DND-41 (cell line): ENCODE results near the gene PRRX1.

Experiments used
- ATAC-seq: fragments of 200-7000 bp; cut with Tn5 transposase; 3 replicates; pipeline ENCODE4 v1.9.1; 2021; ENCODE audit warnings: low read depth; ENCODE audit not compliant: insufficient read depth
- DNase-seq: peaks from one replicate; pipeline ENCODE4 v3.0.0-alpha.2; 2020
- H2AFZ ChIP-seq: 2 replicates; pipeline ENCODE4 v1.6.0; 2012; ENCODE audit warnings: low read depth, low read length
- H3K27ac ChIP-seq: 2 replicates; pipeline ENCODE4 v1.5.1; 2012; ENCODE audit warnings: low read length, inconsistent platforms
- H3K27me3 ChIP-seq: fragments of 200-600 bp; sonication (generic); 2 replicates; pipeline ENCODE4 v1.6.0; 2012; ENCODE audit warnings: low read length, mild to moderate bottlenecking, inconsistent platforms; ENCODE audit not compliant: insufficient read depth, poor library complexity
- H3K36me3 ChIP-seq: 2 replicates; pipeline ENCODE4 v1.5.1; 2012; ENCODE audit warnings: low read length, inconsistent platforms; ENCODE audit not compliant: insufficient read depth
- H3K4me1 ChIP-seq: 2 replicates; pipeline ENCODE4 v1.5.1; 2012; ENCODE audit warnings: mild to moderate bottlenecking, low read length; ENCODE audit not compliant: insufficient read depth
- H3K4me2 ChIP-seq: 2 replicates; pipeline ENCODE4 v1.6.0; 2012; ENCODE audit warnings: mild to moderate bottlenecking, moderate library complexity, low read length, inconsistent platforms; ENCODE audit not compliant: insufficient read depth
- H3K4me3 ChIP-seq, 2 experiments: fragments of 200-600 bp in 1 of 2; shearing (Covaris generic) in 1 of 2; 2 replicates each; pipeline ENCODE4 v1.5.1; 2012 to 2016; ENCODE audit warnings: inconsistent platforms in 2 of 2, low read length in 2 of 2, mild to moderate bottlenecking in 2 of 2, low read depth in 1 of 2, moderate library complexity in 1 of 2
- H3K79me2 ChIP-seq: 2 replicates; pipeline ENCODE4 v1.6.0; 2012; ENCODE audit warnings: low read length, inconsistent platforms; ENCODE audit not compliant: insufficient read depth
- H3K9ac ChIP-seq: 2 replicates; pipeline ENCODE4 v1.6.0; 2012; ENCODE audit warnings: low read depth, mild to moderate bottlenecking, inconsistent platforms, low read length, moderate library complexity
- H3K9me3 ChIP-seq: 2 replicates; pipeline ENCODE4 v1.5.1; 2012; ENCODE audit warnings: low read length, moderate library complexity, mild to moderate bottlenecking, inconsistent platforms; ENCODE audit not compliant: insufficient read depth, severe bottlenecking
- H4K20me1 ChIP-seq: 2 replicates; pipeline ENCODE4 v1.6.0; 2012; ENCODE audit warnings: low read length; ENCODE audit not compliant: insufficient read depth
- EZH2 ChIP-seq: IDR thresholded peaks from 3 replicates; pipeline ENCODE4 v1.6.1; 2012; ENCODE audit warnings: borderline replicate concordance, low read depth, mild to moderate bottlenecking, moderate library complexity, low read length, inconsistent platforms; ENCODE audit not compliant: severe bottlenecking
- TF ChIP-seq, protein P1 (sequence below): IDR thresholded peaks from 2 replicates; pipeline ENCODE4 v1.5.1; 2012; ENCODE audit warnings: borderline replicate concordance, low read length, moderate library complexity, mild to moderate bottlenecking; ENCODE audit not compliant: poor library complexity, severe bottlenecking; ENCODE audit errors: extremely low read depth

Gene PRRX1

DNA sequence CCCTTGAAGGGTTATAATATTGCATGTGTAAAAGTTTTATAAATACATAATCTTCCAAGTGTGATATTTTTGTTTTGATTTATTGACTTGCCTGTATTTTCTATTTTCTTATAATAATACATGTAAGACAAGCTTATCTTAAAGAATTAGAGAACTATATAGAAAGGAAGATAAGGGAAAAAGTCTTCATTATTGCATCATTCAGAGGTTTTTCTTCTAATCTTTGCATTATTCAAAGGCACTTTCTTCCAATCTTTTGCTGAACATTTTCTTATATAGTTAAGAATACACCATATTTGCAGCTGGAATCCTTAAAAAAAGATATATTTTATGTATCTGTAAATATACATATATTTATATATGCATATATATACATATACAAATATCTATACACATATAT is 33.4 kb downstream of the PRRX1 start:
- no peak overlapping the region for H3K27ac ChIP-seq
- no peaks in the 10 kb centered on the region for H3K36me3 ChIP-seq
- no peak for DNase-seq
- H3K9me3 ChIP-seq: no peaks in the 10 kb centered on the region
- H2AFZ ChIP-seq: no peak overlapping the region
- no peak for ATAC-seq
- no peaks in the 10 kb centered on the region for H3K79me2 ChIP-seq
- no peak overlapping the region for H3K4me3 ChIP-seq
- H4K20me1 ChIP-seq: no peaks in the 10 kb centered on the region
- TF ChIP-seq, protein P1, sequence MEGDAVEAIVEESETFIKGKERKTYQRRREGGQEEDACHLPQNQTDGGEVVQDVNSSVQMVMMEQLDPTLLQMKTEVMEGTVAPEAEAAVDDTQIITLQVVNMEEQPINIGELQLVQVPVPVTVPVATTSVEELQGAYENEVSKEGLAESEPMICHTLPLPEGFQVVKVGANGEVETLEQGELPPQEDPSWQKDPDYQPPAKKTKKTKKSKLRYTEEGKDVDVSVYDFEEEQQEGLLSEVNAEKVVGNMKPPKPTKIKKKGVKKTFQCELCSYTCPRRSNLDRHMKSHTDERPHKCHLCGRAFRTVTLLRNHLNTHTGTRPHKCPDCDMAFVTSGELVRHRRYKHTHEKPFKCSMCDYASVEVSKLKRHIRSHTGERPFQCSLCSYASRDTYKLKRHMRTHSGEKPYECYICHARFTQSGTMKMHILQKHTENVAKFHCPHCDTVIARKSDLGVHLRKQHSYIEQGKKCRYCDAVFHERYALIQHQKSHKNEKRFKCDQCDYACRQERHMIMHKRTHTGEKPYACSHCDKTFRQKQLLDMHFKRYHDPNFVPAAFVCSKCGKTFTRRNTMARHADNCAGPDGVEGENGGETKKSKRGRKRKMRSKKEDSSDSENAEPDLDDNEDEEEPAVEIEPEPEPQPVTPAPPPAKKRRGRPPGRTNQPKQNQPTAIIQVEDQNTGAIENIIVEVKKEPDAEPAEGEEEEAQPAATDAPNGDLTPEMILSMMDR: no peak
- TF ChIP-seq EZH2: no peak
- H3K9ac ChIP-seq: no peak overlapping the region
- H3K4me2 ChIP-seq: no peak overlapping the region
- H3K27me3 ChIP-seq: no peaks in the 10 kb centered on the region
- H3K4me1 ChIP-seq: 0 out of 2 replicates have a peak, but pooled peaks cover 3% of the 10 kb centered on the region

DNA sequence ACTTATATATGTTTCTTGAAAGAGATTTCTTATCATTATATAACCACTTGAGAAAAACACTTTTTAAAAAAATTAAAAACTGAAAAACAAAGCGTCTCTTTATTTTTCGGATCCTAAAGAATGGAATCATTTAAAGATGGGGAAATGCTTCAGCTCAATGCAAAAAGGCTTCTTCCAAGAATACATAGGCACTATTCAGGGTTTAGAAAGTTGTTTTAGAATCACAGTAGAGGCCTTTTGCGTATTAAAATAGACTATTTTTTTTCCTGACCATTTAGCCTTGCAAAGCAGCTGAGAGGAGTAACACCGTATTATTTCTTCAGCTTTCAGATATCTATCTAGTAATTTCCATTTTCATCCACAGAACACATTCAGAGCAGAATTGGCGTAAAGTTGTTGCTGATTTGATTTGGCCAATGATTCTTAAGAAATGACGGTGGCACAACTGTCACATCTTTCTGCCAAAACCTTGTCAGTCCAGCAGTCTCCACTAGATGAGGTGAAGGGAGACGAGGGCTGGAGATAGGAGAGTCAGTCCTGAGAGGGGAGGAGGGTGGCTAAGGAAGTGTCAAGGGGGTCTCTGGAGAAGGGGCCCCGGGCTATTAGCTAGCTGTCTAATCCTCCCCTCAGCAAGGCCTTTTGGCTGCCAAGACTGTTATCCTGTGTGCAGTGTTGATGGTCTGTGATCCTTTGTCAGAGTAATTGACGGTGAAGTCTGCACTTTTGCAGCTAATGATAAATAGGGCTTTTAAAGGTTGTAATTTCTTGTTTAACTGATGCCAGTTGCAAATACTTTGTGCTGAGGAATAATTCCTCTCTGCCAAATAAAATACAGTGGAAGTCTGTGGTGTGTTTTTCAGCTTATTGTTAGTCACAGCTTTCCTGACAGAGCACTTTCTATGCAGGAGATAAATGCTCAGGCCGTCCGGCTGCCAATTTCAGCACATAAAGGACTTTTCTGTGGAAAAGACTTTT is 34.7 kb downstream of the PRRX1 start:
- Histone ChIP-seq H3K4me3 (no peak overlapping the region), H3K9me3 (no peaks in the 10 kb centered on the region), H2AFZ (no peak overlapping the region), H3K36me3 (no peaks in the 10 kb centered on the region), H3K4me1 (no peaks in the 10 kb centered on the region), H3K9ac (no peak overlapping the region), H4K20me1 (no peaks in the 10 kb centered on the region), H3K4me2 (no peak overlapping the region), H3K27ac (no peak overlapping the region), H3K27me3 (no peaks in the 10 kb centered on the region), H3K79me2 (no peaks in the 10 kb centered on the region)
- ATAC-seq (no peak), DNase-seq (no peak)
- TF ChIP-seq, protein P1: no peak
- TF ChIP-seq EZH2: no peak

DNA sequence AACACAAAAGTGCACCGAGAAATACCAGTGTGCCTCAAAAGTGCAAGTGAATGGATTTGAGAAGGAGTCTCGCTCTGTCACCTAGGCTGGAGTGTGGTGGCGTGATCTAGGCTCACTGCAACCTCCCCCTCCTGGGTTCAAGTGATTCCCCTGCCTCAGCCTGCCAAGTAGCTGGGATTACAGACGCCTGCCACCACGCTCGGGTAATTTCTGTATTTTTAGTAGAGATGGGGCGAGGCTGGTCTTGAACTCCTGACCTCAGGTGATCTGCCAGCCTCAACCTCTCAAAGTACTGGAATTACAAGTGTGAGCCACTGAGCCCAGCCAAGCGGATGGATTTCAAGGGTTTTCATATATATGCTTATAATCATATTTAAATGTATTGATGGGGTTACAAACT is 35.8 kb downstream of the PRRX1 start:
- no peak for ATAC-seq
- H3K36me3 ChIP-seq: no peaks in the 10 kb centered on the region
- no peaks in the 10 kb centered on the region for H3K27me3 ChIP-seq
- no peaks in the 10 kb centered on the region for H3K4me1 ChIP-seq
- H3K4me3 ChIP-seq: no peak overlapping the region
- H3K27ac ChIP-seq: no peak overlapping the region
- H3K9me3 ChIP-seq: no peaks in the 10 kb centered on the region
- H4K20me1 ChIP-seq: no peaks in the 10 kb centered on the region
- no peak overlapping the region for H2AFZ ChIP-seq
- no peaks in the 10 kb centered on the region for H3K79me2 ChIP-seq
- H3K4me2 ChIP-seq: no peak overlapping the region
- DNase-seq: no peak
- no peak for TF ChIP-seq EZH2
- TF ChIP-seq, protein P1: no peak
- no peak overlapping the region for H3K9ac ChIP-seq
